ENCODE measurements around the gene KIF21A. TPM values are rescaled to one million over a fixed set of nuclear protein-coding genes. Genes with fewer than 3 reads are reported as not detected.

KIF21A gene
- total RNA-seq, 2 experiments from 2014 or later: 1.1 TPM; not detected in 1

DNA sequence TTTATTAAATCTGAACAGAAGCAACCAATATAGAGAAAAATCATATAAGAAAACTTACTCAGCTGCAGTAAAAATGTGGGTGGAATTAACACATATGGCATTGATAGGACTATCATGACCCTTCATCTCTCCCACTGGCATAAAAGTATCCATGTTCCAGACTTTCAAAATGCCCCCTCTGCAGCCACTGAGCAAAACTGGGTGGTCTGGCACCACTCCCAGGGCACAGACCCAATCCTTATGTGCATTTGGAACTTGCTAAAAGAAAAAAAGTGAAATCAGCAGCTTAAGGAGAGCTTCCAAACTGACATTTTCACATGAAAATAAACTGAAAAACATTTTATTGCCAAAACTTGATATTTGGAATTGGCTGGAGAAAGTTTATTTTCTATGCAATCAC, 141.5 kb downstream of the KIF21A start:
- Histone ChIP-seq H2AFZ (ENCODE audit: low read length) (no peak overlapping the region), H4K20me1 (ENCODE audit: insufficient read depth, low read length) (no peaks in the 10 kb centered on the region), H3K79me2 (ENCODE audit: insufficient read depth, low read depth, low read length) (no peaks in the 10 kb centered on the region), H3K4me3 (ENCODE audit: low read depth, low read length, poor library complexity, severe bottlenecking) (no peak overlapping the region), H3K36me3 (ENCODE audit: insufficient read depth, low read length) (no peaks in the 10 kb centered on the region), H3K4me2 (ENCODE audit: low read length) (no peak overlapping the region), H3K9me3 (ENCODE audit: low read length) (no peaks in the 10 kb centered on the region), H3K27ac (ENCODE audit: low read depth, low read length, poor library complexity, severe bottlenecking) (no peak overlapping the region), H3K9me2 (ENCODE audit: insufficient read depth, low read length) (no peaks in the 10 kb centered on the region), H3K4me1 (ENCODE audit: insufficient read depth, low read length, poor library complexity, severe bottlenecking) (no peaks in the 10 kb centered on the region)
- intact Hi-C loops (cut with micrococcal nuclease; ENCODE audit: unreplicated experiment): no loop called here
- CTCF ChIA-PET (ENCODE audit: unreplicated experiment): no interaction called here
- POLR2A ChIA-PET: no interaction called here
- no peak for DNase-seq (ENCODE audit: low spot score)
- no TSS peak for BruUV-seq (replicated peaks)
- no peak for TF ChIP-seq EZH2phosphoT487 (IDR thresholded peaks at IDR 0.05; ENCODE audit: borderline replicate concordance, low read depth, low read length)
- TF ChIP-seq, protein P1, sequence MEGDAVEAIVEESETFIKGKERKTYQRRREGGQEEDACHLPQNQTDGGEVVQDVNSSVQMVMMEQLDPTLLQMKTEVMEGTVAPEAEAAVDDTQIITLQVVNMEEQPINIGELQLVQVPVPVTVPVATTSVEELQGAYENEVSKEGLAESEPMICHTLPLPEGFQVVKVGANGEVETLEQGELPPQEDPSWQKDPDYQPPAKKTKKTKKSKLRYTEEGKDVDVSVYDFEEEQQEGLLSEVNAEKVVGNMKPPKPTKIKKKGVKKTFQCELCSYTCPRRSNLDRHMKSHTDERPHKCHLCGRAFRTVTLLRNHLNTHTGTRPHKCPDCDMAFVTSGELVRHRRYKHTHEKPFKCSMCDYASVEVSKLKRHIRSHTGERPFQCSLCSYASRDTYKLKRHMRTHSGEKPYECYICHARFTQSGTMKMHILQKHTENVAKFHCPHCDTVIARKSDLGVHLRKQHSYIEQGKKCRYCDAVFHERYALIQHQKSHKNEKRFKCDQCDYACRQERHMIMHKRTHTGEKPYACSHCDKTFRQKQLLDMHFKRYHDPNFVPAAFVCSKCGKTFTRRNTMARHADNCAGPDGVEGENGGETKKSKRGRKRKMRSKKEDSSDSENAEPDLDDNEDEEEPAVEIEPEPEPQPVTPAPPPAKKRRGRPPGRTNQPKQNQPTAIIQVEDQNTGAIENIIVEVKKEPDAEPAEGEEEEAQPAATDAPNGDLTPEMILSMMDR (conservative IDR thresholded peaks at IDR 0.05; ENCODE audit: low read length): no peak

DNA sequence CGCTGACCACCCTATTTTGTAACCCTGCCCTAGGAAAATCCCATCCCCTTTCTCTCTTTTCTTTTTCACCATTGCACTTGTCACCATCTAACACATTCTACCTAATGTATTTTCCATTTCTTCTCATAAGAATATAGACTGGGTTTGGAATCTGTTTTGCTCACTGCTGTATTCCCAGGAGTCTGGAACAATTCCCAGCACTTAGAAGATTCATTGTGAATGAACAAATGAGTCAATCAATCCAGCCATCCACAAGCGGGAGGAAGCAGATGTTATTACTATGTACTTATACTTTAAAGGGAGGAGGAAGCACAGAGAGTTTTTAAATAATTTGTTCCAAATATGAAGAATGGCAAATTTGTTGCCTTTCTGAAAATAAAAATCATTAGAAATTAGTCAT, 142.1 kb downstream of the KIF21A start:
- Histone ChIP-seq H3K36me3 (ENCODE audit: insufficient read depth, low read length) (no peaks in the 10 kb centered on the region), H3K4me3 (ENCODE audit: low read depth, low read length, poor library complexity, severe bottlenecking) (no peak overlapping the region), H3K9me2 (ENCODE audit: insufficient read depth, low read length) (no peaks in the 10 kb centered on the region), H3K27ac (ENCODE audit: low read depth, low read length, poor library complexity, severe bottlenecking) (no peak overlapping the region), H4K20me1 (ENCODE audit: insufficient read depth, low read length) (no peaks in the 10 kb centered on the region), H3K4me1 (ENCODE audit: insufficient read depth, low read length, poor library complexity, severe bottlenecking) (no peaks in the 10 kb centered on the region), H3K79me2 (ENCODE audit: insufficient read depth, low read depth, low read length) (no peaks in the 10 kb centered on the region), H2AFZ (ENCODE audit: low read length) (no peak overlapping the region), H3K9me3 (ENCODE audit: low read length) (no peaks in the 10 kb centered on the region), H3K4me2 (ENCODE audit: low read length) (no peak overlapping the region)
- TF ChIP-seq, protein P1 (conservative IDR thresholded peaks at IDR 0.05; ENCODE audit: low read length): no peak
- no peak for TF ChIP-seq EZH2phosphoT487 (IDR thresholded peaks at IDR 0.05; ENCODE audit: borderline replicate concordance, low read depth, low read length)
- BruUV-seq (replicated peaks): no TSS peak
- ChIA-PET POLR2A (no interaction called here), CTCF (ENCODE audit: unreplicated experiment) (no interaction called here)
- no peak for DNase-seq (ENCODE audit: low spot score)
- intact Hi-C loops (cut with micrococcal nuclease; ENCODE audit: unreplicated experiment): no loop called here

DNA sequence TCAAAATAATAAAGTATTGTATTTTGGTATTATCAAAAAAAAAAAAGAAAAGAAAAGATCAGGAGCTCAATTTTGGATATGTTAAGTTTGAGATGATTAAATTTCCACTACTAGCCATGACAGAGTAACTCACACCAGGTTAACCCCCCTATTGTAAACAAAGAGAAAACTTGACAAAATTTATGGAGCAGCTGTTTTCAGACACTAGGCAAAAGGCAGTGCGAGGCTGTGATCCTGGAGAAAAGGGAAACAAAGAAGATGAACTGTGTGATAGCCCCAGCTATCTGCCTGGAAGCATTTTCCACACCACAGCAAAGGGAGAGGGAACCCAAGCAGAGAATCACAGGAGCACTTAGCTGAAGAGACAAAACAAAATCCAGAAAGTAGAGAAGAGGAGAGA, 145.0 kb downstream of the KIF21A start:
- H3K4me3 ChIP-seq (ENCODE audit: low read depth, low read length, poor library complexity, severe bottlenecking): no peak overlapping the region
- no peaks in the 10 kb centered on the region for H3K79me2 ChIP-seq (ENCODE audit: insufficient read depth, low read depth, low read length)
- POLR2A ChIA-PET: interaction anchor here (0.6 kb wide), 1 partner anchor 1124 kb away, joined by 4 read pairs; no protein-coding TSS in a partner anchor
- no peak overlapping the region for H3K27ac ChIP-seq (ENCODE audit: low read depth, low read length, poor library complexity, severe bottlenecking)
- no peaks in the 10 kb centered on the region for H3K9me2 ChIP-seq (ENCODE audit: insufficient read depth, low read length)
- TF ChIP-seq, protein P1 (conservative IDR thresholded peaks at IDR 0.05; ENCODE audit: low read length): no peak
- TF ChIP-seq EZH2phosphoT487 (IDR thresholded peaks at IDR 0.05; ENCODE audit: borderline replicate concordance, low read depth, low read length): no peak
- H3K4me2 ChIP-seq (ENCODE audit: low read length): no peak overlapping the region
- BruUV-seq (replicated peaks): no TSS peak
- intact Hi-C loops (cut with micrococcal nuclease; ENCODE audit: unreplicated experiment): no loop called here
- H3K9me3 ChIP-seq (ENCODE audit: low read length): no peaks in the 10 kb centered on the region
- no peak for DNase-seq (ENCODE audit: low spot score)
- H4K20me1 ChIP-seq (ENCODE audit: insufficient read depth, low read length): no peaks in the 10 kb centered on the region
- no peak overlapping the region for H2AFZ ChIP-seq (ENCODE audit: low read length)
- H3K36me3 ChIP-seq (ENCODE audit: insufficient read depth, low read length): no peaks in the 10 kb centered on the region
- H3K4me1 ChIP-seq (ENCODE audit: insufficient read depth, low read length, poor library complexity, severe bottlenecking): no peaks in the 10 kb centered on the region
- CTCF ChIA-PET (ENCODE audit: unreplicated experiment): no interaction called here

Measured in OCI-LY7 (cell line).